HG02885 (cell line): ENCODE results near the gene SNAI3.

Source experiments
- ATAC-seq: cut with Tn5 transposase; IDR thresholded peaks from one replicate; pipeline ENCODE4 v1.9.1; 2021; ENCODE audit warnings: mild to moderate bottlenecking; ENCODE audit not compliant: unreplicated experiment, poor library complexity

Gene SNAI3

GRCh38 chr16:88706229-88706964 lies 20.1 kb upstream of the SNAI3 start, which contains the start of the genes CTU2 and RNF166:
Gene CTU2, plus strand, starts transcription at chr16:88706503. Its CDS starts 28 bp downstream, at chr16:88706531.
Gene RNF166, minus strand, starts transcription at chr16:88706408. Its CDS starts 83 bp downstream, at chr16:88706325.
- ATAC-seq = peak; percentile 82

- peak; percentile 25 for ATAC-seq
Observed at GRCh38 chr16:88705801-88706228, 19.5 kb upstream of the SNAI3 start.

- no peak for ATAC-seq
Observed at GRCh38 chr16:88705076-88705684, 18.9 kb upstream of the SNAI3 start.

- no peak for ATAC-seq
Observed at GRCh38 chr16:88703486-88704309, 17.4 kb upstream of the SNAI3 start.

- no peak for ATAC-seq
Observed at GRCh38 chr16:88702371-88703210, 16.3 kb upstream of the SNAI3 start.

DNA sequence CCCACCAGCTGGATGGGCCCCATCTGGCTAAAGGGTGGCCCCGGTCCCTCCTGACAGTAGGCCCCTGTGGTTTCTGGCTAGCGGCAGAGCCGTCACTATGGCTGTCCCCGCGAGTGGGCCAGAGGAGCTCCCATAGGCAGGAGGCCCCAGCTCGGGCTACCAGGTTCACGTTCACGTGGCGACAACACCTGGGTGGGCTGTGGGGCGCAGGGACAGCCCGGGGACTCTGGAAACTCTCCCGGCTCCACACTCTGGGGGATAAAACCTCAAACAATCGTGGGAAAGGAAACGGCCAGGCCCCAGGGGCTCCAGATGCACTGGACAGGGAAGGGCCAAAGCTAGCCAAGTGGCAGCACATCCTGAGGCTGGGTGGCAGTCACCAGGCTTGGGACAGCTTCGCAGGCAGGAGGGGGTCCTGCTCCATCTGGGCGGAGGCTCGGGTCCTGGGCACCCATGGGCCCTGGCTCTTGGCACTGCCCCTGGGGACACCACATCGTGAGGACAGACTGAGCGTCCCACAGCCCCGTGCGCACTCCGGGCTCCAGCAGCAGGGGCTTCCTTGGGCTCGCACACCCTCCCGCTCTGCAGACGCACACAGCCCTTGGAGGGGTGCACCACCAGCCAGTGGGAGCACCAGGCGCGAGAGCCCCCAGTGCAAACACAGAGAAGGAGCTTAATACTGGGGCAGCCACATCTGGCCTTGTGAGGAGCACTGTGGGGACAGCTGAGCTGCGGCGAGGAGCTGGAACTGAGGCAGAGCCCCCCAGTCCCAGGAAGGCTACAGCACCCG lies 15.5 kb upstream of the SNAI3 start:
- ATAC-seq = no peak

GRCh38 chr16:88700636-88701482 lies 14.6 kb upstream of the SNAI3 start:
- ATAC-seq = peak; percentile 73

GRCh38 chr16:88700322-88700635 lies 14.0 kb upstream of the SNAI3 start:
- no peak for ATAC-seq

DNA sequence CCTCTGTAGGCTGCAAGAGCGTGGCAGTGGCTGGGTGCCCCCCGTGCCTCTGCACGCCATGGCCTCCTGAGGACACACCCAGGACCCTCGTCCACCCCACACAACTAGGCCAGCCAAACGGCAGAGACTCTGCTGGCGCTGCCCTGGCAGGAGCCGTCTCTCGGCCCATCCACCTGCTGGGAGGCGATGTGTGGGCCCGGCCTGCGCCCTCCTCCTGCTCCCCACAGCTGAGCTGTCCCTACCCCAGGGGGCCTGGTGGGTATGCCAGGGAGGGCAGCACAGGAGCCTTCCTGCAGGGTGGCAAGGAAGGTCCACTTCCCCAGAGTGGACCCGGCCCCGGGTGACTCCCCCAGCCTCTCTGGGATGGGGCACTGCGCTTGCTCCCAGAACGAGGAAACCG lies 12.9 kb upstream of the SNAI3 start:
- no peak for ATAC-seq

- no peak for ATAC-seq
Observed at GRCh38 chr16:88698646-88699045, 12.3 kb upstream of the SNAI3 start.

DNA sequence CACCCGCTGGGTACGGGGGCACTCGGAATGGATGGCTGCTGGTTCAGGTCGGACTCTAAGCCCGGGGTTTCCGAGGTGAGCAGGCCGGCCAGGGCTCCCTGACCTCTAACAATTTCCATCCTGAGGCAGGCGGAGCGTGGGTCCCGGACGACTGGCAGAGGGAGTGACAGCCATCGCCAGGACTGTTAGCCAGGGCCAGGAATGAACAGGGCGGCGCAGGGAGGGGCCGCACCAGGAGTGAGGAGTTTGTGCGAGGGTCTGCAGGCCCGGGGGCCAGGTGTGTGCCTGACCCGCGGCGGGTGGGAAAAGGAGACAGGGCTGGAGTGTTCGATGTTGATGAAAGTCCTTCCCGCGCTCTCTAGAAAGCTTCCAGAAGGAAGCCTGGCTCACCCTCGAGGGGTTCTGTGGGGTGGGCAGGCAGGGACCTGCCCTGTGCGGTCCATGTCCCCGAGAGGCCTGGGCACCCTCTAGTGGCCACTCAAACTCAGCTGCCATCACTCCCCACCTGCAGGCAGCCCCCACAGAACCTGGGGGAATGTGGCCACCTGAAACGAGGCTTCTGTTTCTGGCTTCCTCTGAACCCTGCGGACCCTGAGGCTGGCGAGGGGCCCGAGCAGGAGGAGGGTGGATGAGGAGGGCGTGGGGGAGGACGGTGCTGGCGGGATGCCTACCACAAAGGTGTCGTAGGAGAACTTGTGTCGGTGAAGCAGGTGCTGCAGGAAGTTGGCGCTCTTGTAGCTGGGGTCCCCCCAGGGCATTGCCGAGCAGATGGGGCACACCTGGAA lies 11.7 kb upstream of the SNAI3 start:
- ATAC-seq = no peak

DNA sequence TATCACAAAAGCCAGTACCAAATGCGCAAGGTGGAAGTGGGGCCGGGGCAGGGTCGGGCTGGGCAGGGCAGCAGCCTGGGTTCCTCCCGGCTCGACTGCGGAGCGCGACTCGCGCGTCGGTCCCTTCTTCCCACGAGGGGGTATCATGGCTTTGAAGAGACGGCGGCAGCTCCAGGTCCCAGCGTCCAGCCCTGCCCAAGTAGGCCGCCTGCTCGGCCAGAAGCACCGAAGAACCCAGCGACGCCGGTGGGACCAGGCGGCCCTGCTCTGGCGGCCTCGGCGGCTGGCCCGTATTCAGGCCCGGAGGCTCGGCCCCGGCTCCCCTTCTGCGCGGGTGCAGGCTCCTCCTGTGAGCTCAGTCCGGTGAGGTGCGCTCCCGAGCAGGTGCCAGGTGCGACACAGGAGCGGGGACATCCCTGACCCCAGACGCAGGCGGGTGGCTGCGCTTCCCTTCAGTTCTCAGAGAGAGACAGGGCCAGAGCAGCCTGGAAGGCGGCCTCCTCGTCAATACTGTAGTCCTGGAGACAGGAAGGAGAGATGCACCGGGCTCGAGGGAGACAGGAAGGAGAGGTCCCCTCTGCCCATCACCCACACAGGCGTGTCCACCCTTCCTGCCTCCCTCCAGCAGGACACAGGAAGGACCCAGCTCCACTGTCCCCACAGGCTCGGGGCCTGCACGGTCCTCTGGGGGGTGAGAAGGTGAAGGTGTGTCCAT lies 11.0 kb upstream of the SNAI3 start:
- ATAC-seq = no peak

GRCh38 chr16:88696441-88696840 lies 10.1 kb upstream of the SNAI3 start:
- ATAC-seq = no peak

GRCh38 chr16:88695753-88696152 lies 9.4 kb upstream of the SNAI3 start:
- no peak for ATAC-seq

DNA sequence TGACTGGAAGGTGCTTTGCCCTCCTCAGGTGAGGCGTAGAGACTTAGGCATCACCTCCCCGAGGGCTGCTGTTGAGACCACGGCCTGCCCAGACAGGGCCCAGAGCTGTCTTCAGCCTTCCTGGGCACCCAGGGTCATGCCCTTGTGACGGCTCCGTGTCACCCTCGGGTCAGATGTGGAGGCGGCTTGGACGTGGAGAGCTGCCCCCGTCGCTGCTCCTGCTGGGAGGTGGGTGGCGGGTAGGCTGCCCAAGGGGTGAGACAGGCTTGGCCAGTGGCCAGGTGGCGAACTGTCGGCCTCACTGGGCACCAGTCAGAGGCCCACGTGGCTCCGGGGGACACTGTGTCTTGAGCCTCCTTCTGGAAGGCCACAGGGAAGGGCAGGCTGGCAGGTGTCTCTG lies 8.9 kb upstream of the SNAI3 start:
- ATAC-seq = no peak

DNA sequence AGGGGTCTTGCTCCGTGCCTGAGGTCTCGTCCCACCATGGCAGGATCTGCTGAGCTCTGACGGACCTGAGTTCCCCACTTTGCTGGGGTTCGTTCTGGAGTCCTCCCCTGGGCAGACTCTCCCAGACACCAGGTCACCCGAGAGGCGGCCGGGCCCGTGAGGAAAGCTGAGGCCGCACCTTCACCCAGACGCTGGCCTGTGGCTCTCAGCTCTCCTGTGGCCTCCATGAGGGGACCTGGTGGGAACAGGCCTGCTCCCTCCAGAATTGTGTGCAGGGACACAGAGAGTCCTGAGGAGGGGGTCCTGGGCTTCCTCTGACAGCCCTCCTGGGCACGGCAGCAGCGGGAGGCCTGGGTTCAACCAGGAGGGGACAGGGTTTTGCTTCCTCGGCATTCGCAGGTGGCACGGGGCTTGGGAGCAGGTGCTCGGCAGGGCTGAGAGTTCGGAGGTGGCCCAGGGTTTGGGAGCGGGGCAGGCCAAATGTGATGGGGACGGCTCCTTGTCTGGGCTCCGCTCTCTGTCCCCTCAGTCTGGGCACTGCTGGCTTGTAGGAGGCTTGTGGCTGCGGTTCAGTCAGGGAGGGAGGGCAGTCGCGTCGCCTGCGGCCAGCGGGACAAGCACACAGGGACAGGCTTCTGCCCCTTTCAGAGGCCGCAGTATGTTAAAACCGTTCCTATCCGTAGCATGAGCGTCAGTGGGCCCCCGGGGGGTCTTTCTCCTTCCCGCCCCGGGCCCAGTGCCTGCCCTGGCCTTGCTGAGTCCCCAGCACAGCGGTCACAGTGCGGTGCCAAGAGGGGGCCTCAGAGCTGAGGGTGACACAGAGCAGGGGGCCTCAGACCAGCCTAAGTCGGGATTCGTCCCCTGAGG lies 8.1 kb upstream of the SNAI3 start:
- ATAC-seq = no peak
